Measurements from ENCODE around the gene AIG1. TPM values are rescaled to one million over a fixed set of nuclear protein-coding genes. Genes with fewer than 3 reads are reported as not detected.

The AIG1 gene
- total and polyA plus RNA-seq, 2 of the 13 experiments (the other 11 are each of a cell fraction or from before 2014, with no cell fraction given), result 115 to 197 TPM

- peak; percentile 49 for TF ChIP-seq RBM39 (IDR thresholded peaks at IDR 0.05; ENCODE audit: low read depth, low read length, poor library complexity, severe bottlenecking)
- peak; percentile 72 for TF ChIP-seq HOXA9 (CRISPR knock-in tag; IDR thresholded peaks at IDR 0.05; ENCODE audit: borderline replicate concordance)
- TF ChIP-seq ZNF672 (CRISPR knock-in tag; IDR thresholded peaks at IDR 0.05), result peak; percentile 81; the same call in 1 of the 2 replicates
- TF ChIP-seq TGIF2 (CRISPR knock-in tag; IDR thresholded peaks at IDR 0.05), result peak; percentile 9; the same call in 1 of the 2 replicates
- peak; percentile 76 for TF ChIP-seq BRD4 (CRISPR knock-in tag; IDR thresholded peaks at IDR 0.05)
- peak; percentile 98 for TF ChIP-seq ZNF225 (CRISPR knock-in tag; IDR thresholded peaks at IDR 0.05)
- TF ChIP-seq, protein P1, sequence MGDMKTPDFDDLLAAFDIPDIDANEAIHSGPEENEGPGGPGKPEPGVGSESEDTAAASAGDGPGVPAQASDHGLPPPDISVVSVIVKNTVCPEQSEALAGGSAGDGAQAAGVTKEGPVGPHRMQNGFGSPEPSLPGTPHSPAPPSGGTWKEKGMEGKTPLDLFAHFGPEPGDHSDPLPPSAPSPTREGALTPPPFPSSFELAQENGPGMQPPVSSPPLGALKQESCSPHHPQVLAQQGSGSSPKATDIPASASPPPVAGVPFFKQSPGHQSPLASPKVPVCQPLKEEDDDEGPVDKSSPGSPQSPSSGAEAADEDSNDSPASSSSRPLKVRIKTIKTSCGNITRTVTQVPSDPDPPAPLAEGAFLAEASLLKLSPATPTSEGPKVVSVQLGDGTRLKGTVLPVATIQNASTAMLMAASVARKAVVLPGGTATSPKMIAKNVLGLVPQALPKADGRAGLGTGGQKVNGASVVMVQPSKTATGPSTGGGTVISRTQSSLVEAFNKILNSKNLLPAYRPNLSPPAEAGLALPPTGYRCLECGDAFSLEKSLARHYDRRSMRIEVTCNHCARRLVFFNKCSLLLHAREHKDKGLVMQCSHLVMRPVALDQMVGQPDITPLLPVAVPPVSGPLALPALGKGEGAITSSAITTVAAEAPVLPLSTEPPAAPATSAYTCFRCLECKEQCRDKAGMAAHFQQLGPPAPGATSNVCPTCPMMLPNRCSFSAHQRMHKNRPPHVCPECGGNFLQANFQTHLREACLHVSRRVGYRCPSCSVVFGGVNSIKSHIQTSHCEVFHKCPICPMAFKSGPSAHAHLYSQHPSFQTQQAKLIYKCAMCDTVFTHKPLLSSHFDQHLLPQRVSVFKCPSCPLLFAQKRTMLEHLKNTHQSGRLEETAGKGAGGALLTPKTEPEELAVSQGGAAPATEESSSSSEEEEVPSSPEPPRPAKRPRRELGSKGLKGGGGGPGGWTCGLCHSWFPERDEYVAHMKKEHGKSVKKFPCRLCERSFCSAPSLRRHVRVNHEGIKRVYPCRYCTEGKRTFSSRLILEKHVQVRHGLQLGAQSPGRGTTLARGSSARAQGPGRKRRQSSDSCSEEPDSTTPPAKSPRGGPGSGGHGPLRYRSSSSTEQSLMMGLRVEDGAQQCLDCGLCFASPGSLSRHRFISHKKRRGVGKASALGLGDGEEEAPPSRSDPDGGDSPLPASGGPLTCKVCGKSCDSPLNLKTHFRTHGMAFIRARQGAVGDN (CRISPR knock-in tag; IDR thresholded peaks at IDR 0.05), result peak; percentile 88
- TF ChIP-seq ZNF740 (CRISPR knock-in tag; IDR thresholded peaks at IDR 0.05), result no peak
- no peak for TF ChIP-seq NFE2 (CRISPR knock-in tag; IDR thresholded peaks at IDR 0.05)
- TF ChIP-seq SAP130 (CRISPR knock-in tag; IDR thresholded peaks at IDR 0.05; ENCODE audit: low read depth), result peak; percentile 49; the same call in 1 of the 2 replicates
- TF ChIP-seq SMYD3 (CRISPR knock-in tag; IDR thresholded peaks at IDR 0.05), result no peak
- peak; percentile 81; the same call in 1 of the 2 replicates for TF ChIP-seq KLF6 (CRISPR knock-in tag; IDR thresholded peaks at IDR 0.05)
- TF ChIP-seq, protein P2, sequence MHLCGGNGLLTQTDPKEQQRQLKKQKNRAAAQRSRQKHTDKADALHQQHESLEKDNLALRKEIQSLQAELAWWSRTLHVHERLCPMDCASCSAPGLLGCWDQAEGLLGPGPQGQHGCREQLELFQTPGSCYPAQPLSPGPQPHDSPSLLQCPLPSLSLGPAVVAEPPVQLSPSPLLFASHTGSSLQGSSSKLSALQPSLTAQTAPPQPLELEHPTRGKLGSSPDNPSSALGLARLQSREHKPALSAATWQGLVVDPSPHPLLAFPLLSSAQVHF (CRISPR knock-in tag; IDR thresholded peaks at IDR 0.05), result peak; percentile 63
- no peak; the same call in 1 of the 2 replicates for TF ChIP-seq DNMT3B (CRISPR knock-in tag; conservative IDR thresholded peaks at IDR 0.05)
- peak; percentile 78 for TF ChIP-seq ZNF609 (CRISPR knock-in tag; IDR thresholded peaks at IDR 0.05; ENCODE audit: borderline replicate concordance)
- no peak for TF ChIP-seq ZNF556 (CRISPR knock-in tag; IDR thresholded peaks at IDR 0.05; ENCODE audit: borderline replicate concordance)
- 0 out of 2 replicates have a peak, but pooled peaks have one; percentile 73 for TF ChIP-seq KLF13 (CRISPR knock-in tag; IDR thresholded peaks at IDR 0.05)
- TF ChIP-seq ZNF780A (CRISPR knock-in tag; IDR thresholded peaks at IDR 0.05), result no peak
- TF ChIP-seq MIER3 (CRISPR knock-in tag; IDR thresholded peaks at IDR 0.05; ENCODE audit: borderline replicate concordance), result no peak; the same call in 1 of the 2 replicates
- peak; percentile 65 for TF ChIP-seq TOPORS (CRISPR knock-in tag; IDR thresholded peaks at IDR 0.05)
Observed at GRCh38 chr6:143060806-143061596, at the start of gene AIG1 (continued).

All from HepG2 (cell line).